ENCODE results near the gene CBFA2T2.

The CBFA2T2 gene

DNA sequence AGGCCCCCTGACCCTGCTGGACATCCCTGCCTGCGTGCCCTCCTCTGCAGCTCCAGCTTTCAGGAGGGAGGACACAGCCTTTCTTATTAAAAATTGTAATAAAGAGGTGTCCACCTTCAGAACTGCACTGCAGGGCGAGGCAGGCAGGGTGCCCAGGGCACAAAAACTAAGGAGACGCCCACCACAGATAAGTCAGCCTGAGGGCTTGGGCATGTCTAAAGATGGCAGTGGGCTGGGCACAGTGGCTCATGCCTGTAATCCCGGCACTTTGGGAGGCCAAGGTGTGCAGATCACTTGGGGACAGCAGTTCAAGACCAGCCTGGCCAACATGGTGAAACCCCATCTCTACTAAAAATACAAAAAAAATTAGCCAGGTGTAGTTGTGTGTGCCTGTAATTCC, 165.3 kb downstream of the CBFA2T2 start:
- no peak for DNase-seq

DNA sequence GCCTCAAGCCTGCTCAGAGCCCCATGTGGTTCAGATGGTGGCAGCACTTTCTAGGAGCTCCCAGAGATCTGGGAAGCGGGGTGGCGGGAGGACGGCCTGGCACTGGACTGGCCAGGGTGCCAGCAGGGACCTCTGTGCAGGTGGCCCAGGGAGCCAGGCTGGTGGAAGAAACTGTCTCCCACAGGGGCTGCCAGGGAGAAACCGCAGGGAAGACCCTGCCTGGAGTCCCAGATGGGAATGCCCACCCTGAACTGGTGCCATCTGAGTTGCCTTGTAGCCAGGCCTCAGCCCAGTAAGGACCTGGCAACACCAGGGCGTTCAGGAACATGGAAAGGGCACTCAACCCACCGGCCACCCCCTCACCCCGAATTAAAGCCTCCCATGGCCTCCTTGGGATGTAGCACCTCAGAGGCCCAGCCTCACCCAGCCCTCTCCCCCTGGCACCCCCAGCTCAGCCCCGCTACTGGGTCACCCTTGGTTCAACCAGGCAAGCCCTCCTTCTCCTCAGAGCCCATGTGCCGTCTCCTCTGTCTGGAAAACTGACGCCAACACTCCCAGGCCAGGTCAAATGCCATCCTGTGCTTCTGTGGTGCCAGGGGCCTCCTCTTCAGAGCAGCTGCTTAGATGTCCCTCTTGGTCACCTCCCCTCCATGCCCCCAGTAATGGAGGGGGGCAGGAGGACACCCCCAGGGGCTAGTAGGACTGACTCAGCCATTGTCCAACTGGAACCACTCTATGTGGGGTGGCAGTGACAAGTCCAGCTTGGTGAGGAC, 166.3 kb downstream of the CBFA2T2 start:
- DNase-seq = peak; percentile 12

DNA sequence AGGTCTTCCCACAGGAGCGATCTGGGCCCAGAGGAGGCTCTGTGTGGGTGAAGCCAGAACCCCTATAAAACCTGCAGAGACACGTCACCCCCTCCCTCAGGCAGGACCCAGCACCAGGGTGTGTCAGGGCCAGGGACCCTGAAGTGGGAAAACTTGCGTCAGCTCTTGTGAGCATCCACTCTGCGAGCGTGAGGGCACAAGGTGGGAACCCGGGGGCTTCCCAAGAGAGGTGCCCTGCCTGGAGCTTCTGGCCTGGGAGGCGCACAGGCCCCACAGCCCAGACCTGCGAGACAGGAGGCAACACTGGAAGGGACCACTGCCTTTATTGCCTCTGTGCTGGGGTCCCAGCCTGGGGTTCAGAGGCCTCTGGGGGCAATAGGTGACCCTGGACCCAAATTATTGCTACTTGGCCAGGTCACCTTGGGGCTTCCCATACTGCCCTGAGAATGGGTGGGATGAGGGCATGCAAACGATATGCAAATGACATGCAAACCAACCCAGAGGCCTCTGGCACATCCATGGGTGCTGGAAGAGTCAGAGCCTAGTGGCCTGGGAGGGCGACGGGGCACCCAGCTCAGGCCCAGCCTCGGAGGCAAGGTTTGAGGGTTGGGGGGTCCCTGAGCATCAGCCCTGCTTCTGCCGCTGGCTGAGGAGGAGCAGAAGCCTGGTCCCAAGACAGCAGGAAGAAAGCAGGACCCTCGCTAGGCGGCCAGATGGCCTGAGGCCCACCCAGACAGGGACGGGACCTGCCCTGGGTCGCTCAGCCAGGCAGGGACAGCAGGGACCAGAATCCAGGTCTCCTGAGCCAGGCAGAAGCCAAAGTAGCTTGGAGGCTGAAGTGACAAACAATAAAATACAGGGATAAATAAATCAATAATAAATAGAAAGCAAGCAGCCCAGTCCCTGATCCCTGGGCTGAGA, 167.1 kb downstream of the CBFA2T2 start:
- no peak for DNase-seq

DNA sequence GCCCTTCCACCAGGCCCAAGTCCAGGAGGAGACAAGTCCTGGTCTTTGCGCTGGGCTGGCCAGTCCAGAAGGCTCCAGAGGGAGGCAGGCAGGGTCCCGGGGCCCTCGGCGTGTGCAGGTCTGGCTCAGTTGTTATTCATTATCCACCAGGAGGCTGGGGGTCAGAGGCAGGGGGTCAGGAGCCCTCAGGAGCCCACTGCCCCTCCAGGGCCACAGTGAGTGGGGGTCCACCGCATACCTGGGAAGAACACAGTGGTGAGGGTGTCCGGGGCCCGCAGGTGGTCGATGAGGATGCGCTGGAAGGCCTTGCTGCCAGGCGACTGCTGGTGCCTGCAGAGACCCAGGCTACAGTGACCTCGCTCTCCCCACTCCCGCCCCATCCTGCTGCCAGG, 167.8 kb downstream of the CBFA2T2 start:
- no peak for DNase-seq

DNA sequence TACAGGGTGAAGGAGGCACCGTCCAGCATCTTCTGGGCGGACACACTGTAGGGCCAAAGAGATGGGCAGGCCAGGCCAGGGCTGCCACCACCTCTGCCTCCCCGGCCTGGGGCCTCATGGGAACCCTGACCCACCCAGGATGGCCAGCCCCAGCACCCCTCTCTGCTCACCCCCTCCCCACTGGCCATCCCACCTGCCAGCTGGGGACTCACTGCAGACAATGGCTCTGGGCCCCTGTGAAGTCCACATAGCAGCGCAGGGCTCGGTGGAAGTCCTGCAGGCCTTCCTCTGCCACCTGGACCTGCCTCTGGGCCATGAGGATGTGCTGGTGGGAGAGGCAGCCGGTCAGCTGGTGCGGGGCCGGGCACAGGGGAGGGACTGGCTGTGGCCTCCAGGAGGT, 168.6 kb downstream of the CBFA2T2 start:
- DNase-seq = peak; percentile 18

DNA sequence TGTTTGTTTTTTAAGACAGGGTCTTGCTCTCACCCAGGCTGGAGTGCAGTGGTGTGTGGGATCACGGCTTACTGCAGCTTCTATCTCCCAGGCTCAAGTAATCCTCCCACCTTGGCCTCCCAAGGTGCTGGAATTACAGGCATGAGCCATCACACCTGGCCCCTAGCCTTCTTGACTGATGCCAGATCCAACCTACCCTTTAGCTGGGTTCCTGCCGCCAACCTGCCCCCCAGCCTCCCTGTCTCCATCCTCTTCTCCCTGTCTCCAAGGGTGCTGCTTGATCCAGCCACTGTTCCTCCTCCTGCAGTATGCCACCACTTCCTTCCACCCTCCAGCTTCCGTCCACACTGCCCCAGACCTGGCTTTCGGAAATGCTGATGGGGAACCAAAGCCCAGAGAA, 169.0 kb downstream of the CBFA2T2 start:
- DNase-seq = no peak

DNA sequence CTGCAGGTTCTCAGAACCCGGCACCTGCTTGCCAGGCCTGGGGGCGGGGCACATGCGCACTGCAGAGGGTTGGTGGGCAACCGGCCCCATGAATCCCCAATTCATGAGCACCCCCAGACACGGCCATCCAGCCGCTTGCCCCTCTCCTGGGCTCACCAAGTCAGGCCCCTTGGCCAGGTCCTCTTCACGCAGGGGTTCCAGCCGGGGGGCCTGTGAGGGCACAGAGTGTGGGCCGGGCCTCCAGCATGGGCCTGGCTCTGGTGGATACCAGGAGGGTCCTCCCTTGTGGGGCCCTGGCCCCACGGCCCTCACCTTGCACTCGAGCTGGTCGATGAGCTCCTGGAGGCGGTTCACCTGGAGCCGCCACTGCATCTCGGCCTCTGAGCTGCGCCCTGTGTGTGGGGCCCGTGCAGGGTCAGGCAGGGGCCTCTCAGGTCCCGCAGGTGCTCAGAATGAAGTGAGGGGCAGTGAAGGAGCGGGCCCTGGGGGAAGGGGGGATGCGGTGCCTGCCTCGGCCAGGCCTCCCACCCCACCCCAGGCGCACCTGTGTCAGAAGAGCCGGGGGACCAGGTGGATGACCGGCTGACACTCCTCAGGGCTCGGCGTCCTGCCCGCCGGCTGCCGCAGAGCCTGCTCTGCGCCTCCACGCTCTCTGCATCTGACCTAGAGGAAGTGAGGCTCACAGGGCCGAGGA, 169.6 kb downstream of the CBFA2T2 start:
- no peak for DNase-seq

DNA sequence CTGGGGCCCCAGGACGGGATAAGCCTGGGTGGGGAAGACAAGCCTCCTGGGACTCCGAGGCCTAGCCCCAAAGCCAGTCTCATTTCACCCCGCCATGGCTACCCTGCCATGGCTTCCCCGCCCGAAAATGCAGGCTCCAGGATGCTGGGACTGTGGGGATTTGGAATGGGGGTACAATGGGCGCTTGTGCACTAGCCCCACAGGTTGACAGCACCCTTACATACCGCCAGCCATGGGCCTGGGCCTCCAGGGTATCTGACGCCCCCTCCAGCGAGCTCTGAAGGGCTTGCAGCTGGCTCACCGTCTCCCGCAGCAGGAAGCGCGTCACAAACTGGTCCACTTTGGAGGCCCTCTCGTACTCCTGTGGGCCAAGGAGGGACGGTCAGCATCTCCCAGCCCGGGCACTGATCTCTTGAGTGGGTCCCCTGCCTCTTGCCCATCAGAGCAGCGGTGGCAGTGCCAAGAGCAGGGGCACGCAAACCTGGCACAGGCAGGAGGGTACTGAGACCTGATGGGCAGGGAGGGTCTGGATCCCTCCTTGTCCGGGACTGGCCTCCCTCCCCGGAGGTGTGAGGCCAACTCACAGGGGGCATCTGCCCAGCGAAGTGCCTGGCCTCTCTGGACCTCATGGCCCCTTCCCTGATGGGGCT, 170.3 kb downstream of the CBFA2T2 start:
- DNase-seq = no peak

DNA sequence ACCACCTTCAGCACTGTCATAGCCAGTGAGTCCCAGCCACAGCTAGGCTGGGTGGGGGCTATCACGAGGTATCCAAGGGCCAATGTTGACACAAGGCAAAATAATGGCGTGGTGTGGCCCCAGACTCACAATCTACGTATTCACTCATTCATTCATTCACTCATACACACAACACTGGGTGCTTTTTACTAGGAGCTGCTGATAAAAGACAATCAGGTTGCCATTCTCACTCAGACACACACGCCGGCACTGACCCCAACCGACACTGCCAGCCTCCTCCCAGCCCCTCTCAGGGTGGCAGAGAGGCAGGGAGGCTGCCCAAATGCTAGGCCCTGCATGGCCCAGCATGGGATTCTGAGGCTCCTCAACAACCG, 170.8 kb downstream of the CBFA2T2 start:
- no peak for DNase-seq

DNA sequence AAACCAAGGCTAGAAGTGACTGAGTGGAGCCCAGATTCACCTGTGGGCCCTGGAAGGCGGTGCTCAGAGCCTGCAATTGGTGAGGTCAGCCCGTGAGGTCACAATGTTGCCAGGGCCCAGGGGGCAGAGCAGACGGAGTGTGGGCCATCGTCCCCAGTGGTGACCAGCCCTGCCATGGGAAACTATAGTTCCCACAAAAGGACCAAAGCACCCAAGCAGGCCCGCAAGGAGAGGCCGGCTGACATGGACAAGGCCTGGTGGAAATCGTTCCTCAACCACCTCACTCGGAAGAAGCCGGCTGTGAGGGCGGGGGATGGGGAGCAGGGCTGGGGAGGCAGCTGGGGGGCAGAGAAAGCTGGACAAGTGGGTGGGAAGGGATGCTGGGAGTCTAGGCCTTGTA, 172.3 kb downstream of the CBFA2T2 start, which contains the start of gene C20orf144:
Gene C20orf144, plus strand, starts transcription at position 156 of the 400 bp plus-strand sequence. Its CDS starts 19 bp downstream, at position 175.
- no peak for DNase-seq

DNA sequence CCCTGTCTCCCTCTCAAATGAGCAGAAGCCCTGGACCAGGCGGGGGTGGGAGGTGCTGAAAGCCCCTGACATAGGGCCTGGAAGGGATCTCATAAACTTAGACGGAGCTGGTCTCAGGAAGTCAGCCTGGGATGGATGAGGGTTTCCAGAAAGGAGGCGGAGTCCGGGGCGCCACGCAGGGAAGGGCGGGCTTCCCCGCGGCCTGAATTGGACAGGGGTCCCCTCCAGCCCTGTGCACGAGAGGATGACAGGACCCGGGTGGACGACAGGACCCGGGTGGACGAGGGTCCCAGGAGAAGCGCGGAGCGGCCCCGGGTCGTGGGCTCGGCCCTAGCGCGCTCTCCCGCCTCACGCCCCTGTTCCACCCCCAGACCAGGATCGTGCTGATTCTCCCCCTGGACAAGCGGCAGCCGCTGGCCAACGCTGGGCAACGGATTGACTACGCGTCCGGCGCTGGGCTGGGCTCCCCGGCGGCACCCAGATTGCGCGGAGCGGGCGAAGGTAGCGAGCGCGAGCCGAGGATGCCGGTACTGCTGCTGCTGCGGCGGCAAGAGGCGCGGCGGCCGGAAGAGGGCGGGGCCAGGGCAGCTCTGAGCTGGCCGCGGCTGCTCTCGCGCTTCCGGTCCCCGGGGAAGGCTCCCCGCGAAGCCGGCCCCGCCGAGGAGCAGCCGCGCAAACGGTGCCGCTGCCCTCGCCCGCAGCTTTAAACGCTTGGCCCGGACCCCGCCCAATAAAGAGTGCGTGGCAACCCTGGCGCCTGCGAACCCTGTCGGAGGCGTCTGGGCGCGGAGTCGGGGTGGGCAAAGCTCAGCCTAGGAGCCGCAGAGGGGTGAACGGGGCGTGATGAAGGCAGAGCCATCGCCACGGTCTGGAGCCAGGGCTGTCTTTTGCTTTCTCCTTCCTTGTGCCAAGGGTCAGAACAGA, 173.5 kb downstream of the CBFA2T2 start:
- peak; percentile 87 for DNase-seq

DNA sequence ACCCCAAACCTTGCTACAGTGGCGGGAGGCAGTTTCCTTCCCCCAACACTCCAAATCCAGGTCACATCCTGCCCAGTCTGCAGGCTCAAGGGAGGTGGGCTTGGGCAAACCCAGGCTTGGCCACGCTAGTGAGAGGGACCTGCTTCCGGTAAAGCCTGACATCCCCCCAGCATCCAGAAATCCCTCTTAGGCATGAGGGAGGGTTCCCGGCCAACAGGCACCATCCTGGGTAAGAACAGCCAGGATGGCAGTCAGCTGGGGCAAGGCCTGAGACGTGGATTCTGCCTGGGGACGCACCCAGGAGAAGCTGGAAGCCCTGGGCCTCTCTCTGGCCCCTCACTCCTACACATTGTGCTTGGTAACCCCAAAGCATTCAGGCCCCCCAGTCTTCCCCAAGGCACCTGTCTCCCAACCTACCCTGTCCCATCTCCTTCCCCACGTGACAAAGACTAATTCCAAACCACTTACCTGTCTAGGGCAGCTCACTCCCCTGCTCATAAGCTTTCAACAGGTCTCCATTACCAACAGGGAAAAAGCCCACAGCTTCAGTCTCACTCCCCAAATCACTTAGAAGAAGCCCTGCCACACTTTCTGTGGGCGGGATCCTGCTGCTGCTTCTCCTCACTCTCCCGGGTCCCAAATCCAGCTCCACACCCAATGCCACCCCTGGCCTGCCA, 174.3 kb downstream of the CBFA2T2 start:
- DNase-seq = no peak

DNA sequence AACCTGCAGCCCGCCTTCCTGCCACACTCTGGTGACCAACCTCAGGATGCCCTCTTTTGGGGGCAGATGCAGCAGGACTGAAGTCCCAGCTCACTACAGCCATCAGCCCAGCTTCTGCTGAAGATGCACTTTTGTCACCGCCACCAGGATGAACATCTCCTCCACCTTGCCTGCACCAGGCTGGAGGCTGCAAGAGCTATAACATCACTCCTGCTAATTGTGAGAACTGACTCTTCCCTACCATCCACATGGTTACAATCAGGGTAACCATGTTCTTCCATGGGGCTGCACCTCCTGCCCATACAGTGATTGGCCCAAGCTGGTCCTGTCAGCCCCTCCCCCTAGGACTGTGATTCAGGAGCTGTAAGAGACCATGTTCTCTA, 174.9 kb downstream of the CBFA2T2 start:
- DNase-seq = no peak

DNA sequence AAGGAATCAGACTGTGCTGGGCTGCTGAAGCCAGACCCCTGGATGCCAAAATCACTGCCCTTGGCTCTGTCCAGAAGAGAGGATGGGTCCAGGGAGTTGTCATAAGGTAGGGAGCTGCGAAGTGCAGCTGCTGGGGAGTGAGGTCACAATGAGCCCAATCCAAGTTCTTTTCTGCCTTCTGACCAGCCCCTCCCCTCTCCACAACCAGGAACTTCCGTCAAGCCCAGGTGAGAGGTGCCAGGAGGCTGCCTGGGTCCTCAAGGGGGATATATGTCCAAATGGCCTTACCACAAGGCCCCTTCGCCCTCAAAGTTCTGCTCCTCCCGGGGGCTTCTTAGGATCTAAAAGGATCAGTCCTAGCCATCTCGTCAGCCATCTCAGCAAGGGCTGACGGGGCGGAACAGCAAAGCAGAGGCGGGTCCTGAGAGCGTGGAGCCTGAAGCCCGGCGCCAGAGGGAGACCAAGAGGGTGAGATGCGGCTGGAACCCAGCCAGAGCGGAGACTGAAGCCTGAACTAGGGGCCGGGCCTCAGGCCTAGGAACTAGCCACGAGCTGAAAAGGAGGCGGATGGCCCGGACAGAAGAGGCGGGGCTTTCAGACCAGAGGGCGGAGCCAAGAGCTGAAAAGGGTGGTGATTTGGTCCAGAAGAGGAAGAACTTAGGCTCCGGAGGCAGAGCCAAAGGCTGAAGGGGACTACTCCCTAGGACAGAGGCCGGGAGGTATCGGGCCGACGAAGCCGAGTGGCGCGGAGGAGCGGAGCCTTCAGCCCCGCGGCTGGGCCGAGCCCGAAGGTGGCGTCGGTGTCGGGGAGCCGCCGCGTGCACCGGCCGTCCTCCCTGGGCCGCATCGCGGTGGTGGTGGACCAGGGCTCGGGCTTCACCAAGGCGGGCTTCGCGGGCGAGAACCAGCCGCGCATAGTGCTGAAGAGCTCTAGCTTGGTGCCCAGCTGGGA, 176.7 kb downstream of the CBFA2T2 start, which contains the start of gene ACTL10:
Gene ACTL10, plus strand, starts transcription at position 651 of the 952 bp plus-strand sequence. CDS start 555 bp downstream, outside the sequence.
- peak; percentile 96 for DNase-seq

DNA sequence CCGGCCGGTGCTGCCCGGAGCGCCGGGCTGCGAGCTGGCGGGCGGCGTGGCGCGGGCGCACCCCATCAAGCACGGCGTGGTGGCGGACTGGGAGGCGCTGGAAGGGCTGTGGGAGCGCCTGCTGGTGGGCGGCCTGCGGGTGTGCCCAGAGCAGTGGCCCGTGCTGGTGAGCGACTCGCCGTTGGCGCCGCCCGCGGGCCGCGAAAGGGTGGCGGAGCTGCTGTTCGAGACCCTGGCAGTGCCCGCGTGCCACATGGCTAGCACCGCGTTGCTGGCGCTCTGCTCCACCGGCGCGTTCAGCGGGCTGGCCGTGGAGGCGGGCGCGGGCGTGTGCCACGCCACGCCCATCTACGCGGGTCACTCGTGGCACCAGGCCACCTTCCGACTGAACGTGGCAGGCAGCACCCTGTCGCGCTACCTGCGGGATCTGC, 177.4 kb downstream of the CBFA2T2 start:
- DNase-seq = peak; percentile 60

DNA sequence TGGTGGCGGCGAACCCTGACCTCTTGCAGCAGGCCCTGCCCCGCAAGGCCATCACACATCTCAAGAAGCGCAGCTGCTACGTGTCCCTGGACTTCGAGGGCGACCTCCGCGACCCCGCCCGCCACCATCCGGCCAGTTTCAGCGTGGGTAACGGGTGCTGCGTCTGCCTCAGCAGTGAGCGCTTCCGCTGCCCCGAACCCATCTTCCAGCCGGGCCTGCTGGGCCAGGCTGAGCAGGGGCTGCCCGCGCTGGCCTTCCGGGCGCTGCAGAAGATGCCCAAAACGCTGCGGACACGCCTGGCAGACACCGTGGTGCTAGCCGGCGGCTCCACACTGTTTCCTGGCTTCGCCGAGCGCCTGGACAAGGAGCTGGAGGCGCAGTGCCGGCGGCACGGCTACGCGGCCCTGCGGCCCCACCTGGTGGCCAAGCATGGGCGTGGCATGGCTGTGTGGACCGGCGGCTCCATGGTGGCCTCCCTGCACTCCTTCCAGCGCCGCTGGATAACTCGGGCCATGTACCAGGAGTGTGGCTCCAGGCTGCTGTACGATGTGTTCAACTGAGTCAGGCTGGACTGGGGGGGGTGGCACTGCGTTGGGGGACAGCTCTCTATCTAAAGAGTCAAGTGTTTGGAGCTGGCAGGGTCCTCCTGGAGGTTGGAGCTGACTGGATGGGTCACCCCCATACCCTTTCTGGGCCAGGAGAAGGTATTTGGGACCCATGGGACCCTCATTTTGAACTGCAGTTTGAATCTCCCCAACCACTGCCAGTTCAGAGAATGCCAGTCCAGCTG, 178.0 kb downstream of the CBFA2T2 start:
- DNase-seq = peak; percentile 86

DNA sequence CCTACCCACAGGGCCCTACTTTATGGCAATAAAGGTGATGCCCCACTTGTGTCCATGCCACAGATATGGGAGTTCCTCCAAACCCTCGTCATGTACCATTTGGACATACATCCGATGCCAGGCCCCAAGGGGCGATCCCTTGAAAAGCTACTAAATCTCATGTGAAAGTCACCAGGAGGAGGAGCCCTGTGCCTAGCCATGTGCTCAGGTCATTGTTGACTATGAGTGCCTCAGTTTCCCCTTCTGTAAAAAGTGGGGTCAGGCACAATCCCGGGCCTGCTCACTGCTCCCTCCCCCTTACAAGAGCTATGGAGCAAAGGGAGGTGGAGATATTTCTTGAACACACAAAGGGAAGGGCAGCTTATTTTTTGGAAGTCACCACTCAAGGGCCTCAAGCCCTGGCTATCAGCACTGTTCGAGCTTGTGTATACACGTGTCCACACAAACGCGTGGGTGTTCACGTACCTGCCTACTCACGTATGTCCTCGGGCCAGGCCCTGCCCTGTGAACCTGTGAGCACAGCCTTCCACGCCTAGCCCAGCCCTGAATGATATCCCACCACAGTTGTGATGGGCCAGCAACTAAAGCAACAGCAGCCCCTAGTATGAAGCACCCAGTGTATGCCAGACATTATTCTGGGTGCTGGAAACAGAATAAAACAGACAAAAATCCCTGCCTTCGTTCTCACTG, 178.7 kb downstream of the CBFA2T2 start:
- peak; percentile 20 for DNase-seq

DNA sequence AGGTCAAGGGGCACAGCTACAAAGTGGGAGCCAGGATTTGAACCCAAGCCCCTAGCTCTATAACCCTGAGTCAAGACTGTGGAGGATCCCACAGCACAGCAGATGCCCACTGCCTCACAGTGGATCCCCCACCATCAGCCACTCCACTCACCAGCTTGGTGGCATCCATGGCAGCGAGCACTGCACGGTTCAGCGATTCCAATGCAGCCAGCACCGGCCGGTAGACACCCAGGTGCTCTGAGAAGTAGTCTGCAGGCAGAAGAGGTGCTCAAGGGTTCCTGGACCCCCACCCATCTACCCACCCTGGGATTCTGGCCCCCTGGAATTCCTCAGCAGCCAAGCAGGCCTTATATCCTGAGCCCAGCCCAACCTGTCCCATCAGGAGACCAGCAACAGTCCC, 179.3 kb downstream of the CBFA2T2 start:
- peak; percentile 16 for DNase-seq
